Activated CD4-positive, alpha-beta T cell treated with anti-CD3 and anti-CD28 coated beads for 24 hours (primary cell): ENCODE measurements around the gene TMCO5A.

Experiments
- DNase-seq, 2 donors: peaks; one replicate each; pipeline ENCODE4 v3.0.0-alpha.2; 2020; ENCODE audit warnings: low read depth in 2 of 2

Gene TMCO5A

DNA sequence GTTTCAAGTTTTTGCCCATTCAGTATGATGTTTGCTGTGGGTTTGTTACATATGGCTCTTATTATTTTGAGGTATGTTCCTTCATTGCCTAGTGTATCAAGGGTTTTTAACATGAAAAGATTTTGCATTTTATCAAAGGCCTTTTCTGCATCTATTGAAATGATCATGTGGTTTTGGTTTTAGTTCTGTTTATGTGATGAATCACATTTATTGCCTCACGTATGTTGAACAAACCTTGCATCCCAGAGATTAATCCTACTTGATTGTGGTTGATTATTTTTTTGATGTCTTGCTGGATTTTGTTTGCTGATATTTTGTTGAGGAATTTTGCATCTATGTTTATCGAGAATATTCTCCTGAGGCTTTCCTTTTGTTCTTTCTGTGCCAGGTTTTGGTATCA lies 39.4 kb downstream of the TMCO5A start:
- no peak for DNase-seq

DNA sequence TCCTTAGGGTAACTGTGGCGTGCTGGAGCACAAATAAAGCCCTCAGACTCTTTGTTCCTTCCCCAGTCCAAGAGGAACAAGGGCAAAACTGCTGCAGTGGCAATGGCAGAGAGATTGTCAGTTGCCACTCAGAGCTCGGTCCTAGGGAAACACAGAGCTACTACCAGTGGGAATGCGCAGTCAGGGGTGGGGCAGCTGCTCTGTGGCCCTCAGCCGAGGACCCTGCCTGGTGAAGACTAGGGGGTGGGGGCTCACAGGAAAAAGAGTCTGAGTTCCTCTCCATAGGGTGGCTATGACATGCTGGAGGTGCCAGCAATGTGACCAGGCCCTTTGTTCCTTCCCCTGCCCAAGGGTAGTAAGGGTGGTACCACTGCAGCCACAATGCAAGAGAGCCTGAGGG lies 43.8 kb downstream of the TMCO5A start:
- DNase-seq, result no peak

DNA sequence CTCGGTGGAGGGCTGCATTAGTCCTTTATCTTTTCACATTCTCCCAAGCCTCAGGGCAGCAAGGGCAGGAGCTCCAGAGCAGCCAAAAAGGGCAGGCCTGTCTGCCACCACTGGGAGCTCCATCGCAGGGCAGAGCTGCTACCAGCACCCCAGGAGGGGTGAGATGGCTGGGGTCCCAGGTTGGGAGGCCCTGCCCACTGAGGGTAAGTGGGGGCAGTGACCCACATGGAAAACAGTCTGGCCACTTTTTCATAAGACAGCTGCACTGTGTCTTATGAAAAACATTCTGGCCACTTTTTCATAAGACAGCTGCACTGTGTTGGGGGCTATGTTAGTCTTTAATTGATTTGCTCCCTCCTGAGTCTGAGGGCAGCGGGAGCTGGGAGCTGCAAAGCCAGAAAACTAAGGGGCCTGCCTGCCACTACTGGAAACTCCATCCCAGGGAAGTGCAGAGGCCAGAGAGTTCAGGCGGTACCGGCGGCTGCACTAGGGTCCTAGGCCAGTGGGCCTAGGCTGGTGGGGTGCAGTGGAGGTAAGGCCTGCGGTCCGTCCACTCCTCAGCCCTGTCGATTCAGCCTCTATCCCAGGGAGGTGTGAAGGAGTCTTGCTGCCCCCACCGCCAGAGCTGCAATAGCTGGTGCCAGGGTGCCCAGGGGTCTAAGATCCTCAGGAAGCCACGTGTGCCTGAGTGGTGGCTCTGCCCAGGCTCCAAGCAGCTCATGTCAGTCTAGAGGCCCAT lies 45.4 kb downstream of the TMCO5A start:
- no peak for DNase-seq

DNA sequence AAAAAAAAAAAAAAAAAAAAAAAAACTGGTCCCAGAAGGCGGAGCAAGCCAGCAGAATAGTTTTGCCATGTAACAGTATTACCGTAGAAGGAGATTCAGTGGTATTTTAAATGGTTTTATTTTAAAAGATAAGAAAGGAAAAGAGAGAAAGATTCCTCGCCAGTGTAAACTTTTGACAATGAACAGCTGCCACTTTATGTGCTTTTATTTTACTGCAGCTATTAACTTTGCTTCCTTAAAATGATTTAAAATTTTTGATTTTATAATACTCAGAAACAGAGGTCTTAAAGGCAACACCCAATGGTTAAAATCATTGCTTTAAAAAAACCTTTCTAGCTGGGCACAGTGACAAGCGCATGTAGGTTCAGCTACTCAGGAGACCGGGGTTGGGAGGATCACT lies 46.8 kb downstream of the TMCO5A start:
- DNase-seq, result no peak

DNA sequence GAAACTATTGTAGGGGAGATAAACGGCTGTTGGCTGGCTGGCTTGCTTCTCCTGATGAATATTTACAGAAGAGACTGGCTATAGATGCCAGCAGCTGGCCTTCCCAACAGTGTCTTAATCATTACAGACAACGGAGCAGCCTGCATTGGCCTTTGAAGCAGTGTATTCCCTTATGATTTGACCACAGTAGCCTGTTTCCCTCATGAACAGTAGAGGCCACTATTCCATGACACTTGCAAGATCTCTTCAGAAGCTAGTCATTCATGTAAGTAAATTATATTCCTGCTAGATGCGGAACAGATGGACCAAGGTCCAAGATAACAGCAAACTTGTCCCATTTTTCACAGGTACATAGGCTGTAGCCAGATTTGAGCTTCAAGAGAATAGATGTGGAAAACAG lies 47.3 kb downstream of the TMCO5A start:
- DNase-seq, result no peak

DNA sequence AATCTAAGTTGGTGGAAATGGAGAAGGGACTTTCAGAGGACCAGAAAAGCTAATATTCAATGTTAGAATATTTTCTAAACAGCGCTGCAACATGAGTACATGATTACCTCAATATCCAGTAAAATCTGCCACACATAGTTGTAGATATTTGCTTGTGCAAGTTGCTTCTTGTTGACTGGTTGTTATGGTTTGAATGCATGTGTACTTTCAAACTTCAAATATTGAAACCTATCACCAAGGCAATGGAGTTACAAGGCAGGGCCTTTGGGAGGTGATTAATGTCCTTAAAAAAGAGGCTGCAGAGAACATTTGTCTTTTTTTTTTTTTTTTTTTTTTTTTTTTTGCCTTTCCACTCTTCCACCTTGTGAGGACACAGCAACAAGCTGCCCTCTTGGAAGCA lies 49.9 kb downstream of the TMCO5A start:
- no peak for DNase-seq

DNA sequence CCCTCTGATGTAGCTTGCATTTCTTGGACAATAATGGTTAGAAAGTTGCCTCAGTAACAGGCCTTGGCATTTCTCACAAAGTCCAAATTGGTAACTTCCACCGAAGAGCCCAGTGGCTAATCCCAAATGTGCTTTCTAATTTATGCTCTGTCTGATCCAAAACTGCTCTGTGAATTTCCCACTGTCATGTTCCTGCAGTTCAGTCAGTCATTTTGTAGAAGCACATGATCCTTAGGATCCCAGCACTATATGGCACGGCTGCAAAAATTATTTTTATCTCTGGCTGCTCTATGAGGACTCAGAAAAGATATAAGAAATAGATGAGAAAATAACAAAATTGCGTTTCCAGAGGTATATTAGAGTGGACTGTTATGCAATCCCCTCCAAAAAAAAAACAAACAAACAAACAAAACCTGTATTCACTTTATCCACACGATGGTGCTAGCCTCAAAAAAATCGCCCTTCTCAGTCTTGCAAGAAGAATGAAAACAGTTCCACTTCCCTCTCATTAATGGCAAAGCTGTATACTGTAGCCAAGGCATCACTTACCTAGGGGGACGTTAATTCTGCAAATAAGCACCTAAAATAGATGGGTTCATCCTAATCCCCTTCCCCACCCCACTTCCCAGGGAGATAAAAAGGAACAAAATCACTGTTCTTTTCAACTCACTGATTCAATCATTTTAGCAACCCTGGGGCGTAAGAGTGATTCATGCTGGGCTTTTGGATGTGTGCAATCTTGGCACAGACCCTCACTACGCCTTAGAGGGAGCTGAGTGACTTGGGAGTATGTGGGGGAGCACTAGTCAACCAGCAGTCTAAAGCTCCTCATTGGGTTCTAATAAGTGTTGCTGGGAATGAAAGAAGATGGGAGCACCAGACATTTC lies 61.3 kb downstream of the TMCO5A start:
- DNase-seq, result no peak
